T1000 (cell line): Measurements from ENCODE around the gene DIS3L2.
A peak's percentile ranks its signal among the peaks of the same experiment; 100 is the strongest.
"Not testable (repeated sequence)": the region's sequence is repeated elsewhere in the genome, so short reads cannot be mapped to it uniquely, and the experiment has no call there.

Source experiments
- DNase-seq: peaks from one replicate; lab custom pipeline; 2025; ENCODE audit warnings: mixed read lengths; lab: John Stamatoyannopoulos, UW

DIS3L2 gene

GRCh38 chr2:232322560-232323327 lies 361.2 kb downstream of the DIS3L2 start:
- no peak for DNase-seq

GRCh38 chr2:232323328-232323650 lies 361.8 kb downstream of the DIS3L2 start:
- no peak for DNase-seq

GRCh38 chr2:232323967-232324366 lies 362.5 kb downstream of the DIS3L2 start:
- not testable (repeated sequence) for DNase-seq

GRCh38 chr2:232324778-232325177 lies 363.3 kb downstream of the DIS3L2 start:
- no peak for DNase-seq

- DNase-seq = no peak
These were observed 364.1 kb downstream of the DIS3L2 start for GRCh38 chr2:232325324-232326273.

GRCh38 chr2:232326274-232327104 lies 365.0 kb downstream of the DIS3L2 start:
- DNase-seq = not testable (repeated sequence)

- DNase-seq = peak; percentile 20
These were observed 365.9 kb downstream of the DIS3L2 start for GRCh38 chr2:232327105-232328031.

- DNase-seq = no peak
These were observed 366.5 kb downstream of the DIS3L2 start for GRCh38 chr2:232328032-232328422.

GRCh38 chr2:232328516-232329460 lies 367.3 kb downstream of the DIS3L2 start:
- no peak for DNase-seq

GRCh38 chr2:232329716-232330067 lies 368.2 kb downstream of the DIS3L2 start:
- no peak for DNase-seq

- no peak for DNase-seq
These were observed 368.8 kb downstream of the DIS3L2 start for GRCh38 chr2:232330068-232330999.

- DNase-seq = not testable (repeated sequence)
These were observed 369.5 kb downstream of the DIS3L2 start for GRCh38 chr2:232331061-232331460.

GRCh38 chr2:232331641-232332040 lies 370.1 kb downstream of the DIS3L2 start:
- DNase-seq = not testable (repeated sequence)

GRCh38 chr2:232332244-232332939 lies 370.9 kb downstream of the DIS3L2 start:
- DNase-seq = not testable (repeated sequence)

- DNase-seq = no peak
These were observed 371.4 kb downstream of the DIS3L2 start for GRCh38 chr2:232332940-232333259.

GRCh38 chr2:232333361-232334135 lies 372.0 kb downstream of the DIS3L2 start:
- no peak for DNase-seq

GRCh38 chr2:232334136-232334884 lies 372.8 kb downstream of the DIS3L2 start:
- not testable (repeated sequence) for DNase-seq
